ENCODE results near the gene SPATA25. TPM values are rescaled to one million over a fixed set of nuclear protein-coding genes. Genes with fewer than 3 reads are reported as not detected.
"Not testable (repeated sequence)": the region's sequence is repeated elsewhere in the genome, so short reads cannot be mapped to it uniquely, and the experiment has no call there.

SPATA25 gene
- total RNA-seq, 2 experiments from 2014 or later, result 0.49 to 1.3 TPM

- no peak overlapping the region for H3K27ac Mint-ChIP-seq
- TF ChIP-seq CTCF (IDR thresholded peaks at IDR 0.05), result no peak
- CTCF ChIA-PET, result interaction anchor here (1.0 kb wide), 1 partner anchor 12 kb away, joined by 3 read pairs; the partner anchor contains the start of gene NEURL2
- H3K4me1 Mint-ChIP-seq (ENCODE audit: low read depth), result no peaks in the 10 kb centered on the region
- peaks cover 13% of the 10 kb centered on the region for H3K36me3 ChIP-seq (ENCODE audit: insufficient read depth, low read length)
- H3K36me3 Mint-ChIP-seq (ENCODE audit: low read depth), result peaks cover 18% of the 10 kb centered on the region
- no peaks in the 10 kb centered on the region for H3K9me3 Mint-ChIP-seq
- no peaks in the 10 kb centered on the region for H3K9me3 ChIP-seq (ENCODE audit: control insufficient read depth in 1 of 2, insufficient read depth in 1 of 2, low read length in 2 of 2)
- H3K27me3 ChIP-seq (ENCODE audit: control insufficient read depth in 1 of 2, insufficient read depth in 2 of 2, low read length in 2 of 2), result no peaks in the 10 kb centered on the region
- no peaks in the 10 kb centered on the region for H3K4me1 ChIP-seq (ENCODE audit: insufficient read depth, low read length)
- no peak overlapping the region for H3K4me3 Mint-ChIP-seq
- DNase-seq, result no peak
- POLR2A ChIA-PET, result no interaction called here
- H3K27ac ChIP-seq (ENCODE audit: low read depth in 1 of 2, low read length in 2 of 2), result no peak overlapping the region
- H3K27me3 Mint-ChIP-seq, result no peaks in the 10 kb centered on the region
- H3K4me3 ChIP-seq (ENCODE audit: low read length), result no peak overlapping the region
- no peak for ATAC-seq (ENCODE audit: poor library complexity)
- intact Hi-C loops (cut with DNase I, micrococcal nuclease), result no loop called here
These were observed 14.8 kb upstream of the SPATA25 start for GRCh38 chr20:45902199-45902701.

GRCh38 chr20:45901332-45901731 lies 13.9 kb upstream of the SPATA25 start:
- POLR2A ChIA-PET; intact Hi-C loops (cut with DNase I, micrococcal nuclease); H3K27me3 ChIP-seq (ENCODE audit: control insufficient read depth in 1 of 2, insufficient read depth in 2 of 2, low read length in 2 of 2); DNase-seq; H3K27me3 Mint-ChIP-seq; H3K27ac Mint-ChIP-seq; H3K4me3 Mint-ChIP-seq; H3K4me1 ChIP-seq (ENCODE audit: insufficient read depth, low read length); H3K9me3 ChIP-seq (ENCODE audit: control insufficient read depth in 1 of 2, insufficient read depth in 1 of 2, low read length in 2 of 2); H3K4me3 ChIP-seq (ENCODE audit: low read length); H3K27ac ChIP-seq (ENCODE audit: low read depth in 1 of 2, low read length in 2 of 2); ATAC-seq (ENCODE audit: poor library complexity); H3K4me1 Mint-ChIP-seq (ENCODE audit: low read depth); H3K9me3 Mint-ChIP-seq: not testable (repeated sequence)
- peaks cover 21% of the 10 kb centered on the region for H3K36me3 ChIP-seq (ENCODE audit: insufficient read depth, low read length)
- CTCF ChIA-PET, result interaction anchor here (1.0 kb wide), 1 partner anchor 11 kb away, joined by 3 read pairs; the partner anchor contains the start of gene NEURL2
- H3K36me3 Mint-ChIP-seq (ENCODE audit: low read depth), result peaks cover 22% of the 10 kb centered on the region

DNA sequence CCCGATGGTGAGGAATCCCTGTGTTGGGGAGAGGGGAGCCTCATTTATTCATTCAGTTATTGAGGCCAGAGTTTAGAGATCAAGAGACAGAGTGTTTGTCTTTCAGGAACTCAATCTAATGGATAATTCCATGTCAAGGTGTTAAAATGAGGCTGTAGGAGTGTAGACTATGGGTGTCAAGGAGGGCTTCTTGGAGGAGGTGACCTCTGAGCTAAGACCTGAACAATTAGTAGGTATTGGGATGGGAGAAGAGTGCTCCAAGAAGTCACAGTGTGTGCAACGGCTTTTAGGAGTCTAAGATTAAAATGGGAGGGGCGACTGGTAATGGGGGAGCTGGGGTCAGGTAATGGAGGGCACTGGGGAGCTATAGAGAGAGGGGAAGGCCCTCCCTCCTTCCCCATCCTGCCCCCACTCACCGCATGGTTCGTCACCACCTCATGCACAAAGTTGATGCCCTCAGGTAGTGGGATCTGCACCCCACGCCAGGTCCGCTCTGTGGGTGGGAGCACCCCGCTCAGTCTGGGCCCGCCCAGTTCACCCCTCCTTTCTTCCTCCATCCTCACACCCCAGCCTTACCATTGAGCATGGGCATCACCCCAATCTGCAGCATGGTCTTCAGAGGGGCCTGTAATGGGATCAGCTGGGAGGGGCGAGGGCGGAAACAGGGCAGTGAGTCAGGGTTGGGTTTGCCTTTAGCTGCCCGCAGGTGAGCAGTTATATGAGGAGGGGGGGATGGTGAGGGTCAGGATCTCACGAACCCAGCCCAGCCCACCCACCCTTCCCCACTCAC lies 11.8 kb upstream of the SPATA25 start:
- Histone ChIP-seq H3K4me1 (ENCODE audit: insufficient read depth, low read length) (peaks cover 8% of the 10 kb centered on the region), H3K36me3 (ENCODE audit: insufficient read depth, low read length) (peaks cover 42% of the 10 kb centered on the region), H3K9me3 (ENCODE audit: control insufficient read depth in 1 of 2, insufficient read depth in 1 of 2, low read length in 2 of 2) (no peaks in the 10 kb centered on the region), H3K4me3 (ENCODE audit: low read length) (no peak overlapping the region), H3K27ac (ENCODE audit: low read depth in 1 of 2, low read length in 2 of 2) (no peak overlapping the region), H3K27me3 (ENCODE audit: control insufficient read depth in 1 of 2, insufficient read depth in 2 of 2, low read length in 2 of 2) (no peaks in the 10 kb centered on the region)
- no peak for TF ChIP-seq CTCF (IDR thresholded peaks at IDR 0.05)
- H3K27me3 Mint-ChIP-seq, result no peaks in the 10 kb centered on the region
- no peaks in the 10 kb centered on the region for H3K4me1 Mint-ChIP-seq (ENCODE audit: low read depth)
- no peak overlapping the region for H3K27ac Mint-ChIP-seq
- no peak for DNase-seq
- H3K9me3 Mint-ChIP-seq, result no peaks in the 10 kb centered on the region
- CTCF ChIA-PET, result interaction anchor here (0.7 to 0.8 kb wide), 2 partner anchors 14 to 22 kb away, joined by 3 read pairs; no protein-coding TSS in a partner anchor
- H3K36me3 Mint-ChIP-seq (ENCODE audit: low read depth), result peaks cover 32% of the 10 kb centered on the region
- H3K4me3 Mint-ChIP-seq, result no peak overlapping the region
- POLR2A ChIA-PET, result interaction anchor here (1.4 kb wide), 1 partner anchor 36 kb away, joined by 5 read pairs; the partner anchor contains the start of gene PCIF1
- intact Hi-C loops (cut with DNase I, micrococcal nuclease), result no loop called here
- ATAC-seq (ENCODE audit: poor library complexity), result no peak
